ENCODE results near the gene USP10.

- TF ChIP-seq, protein P1, sequence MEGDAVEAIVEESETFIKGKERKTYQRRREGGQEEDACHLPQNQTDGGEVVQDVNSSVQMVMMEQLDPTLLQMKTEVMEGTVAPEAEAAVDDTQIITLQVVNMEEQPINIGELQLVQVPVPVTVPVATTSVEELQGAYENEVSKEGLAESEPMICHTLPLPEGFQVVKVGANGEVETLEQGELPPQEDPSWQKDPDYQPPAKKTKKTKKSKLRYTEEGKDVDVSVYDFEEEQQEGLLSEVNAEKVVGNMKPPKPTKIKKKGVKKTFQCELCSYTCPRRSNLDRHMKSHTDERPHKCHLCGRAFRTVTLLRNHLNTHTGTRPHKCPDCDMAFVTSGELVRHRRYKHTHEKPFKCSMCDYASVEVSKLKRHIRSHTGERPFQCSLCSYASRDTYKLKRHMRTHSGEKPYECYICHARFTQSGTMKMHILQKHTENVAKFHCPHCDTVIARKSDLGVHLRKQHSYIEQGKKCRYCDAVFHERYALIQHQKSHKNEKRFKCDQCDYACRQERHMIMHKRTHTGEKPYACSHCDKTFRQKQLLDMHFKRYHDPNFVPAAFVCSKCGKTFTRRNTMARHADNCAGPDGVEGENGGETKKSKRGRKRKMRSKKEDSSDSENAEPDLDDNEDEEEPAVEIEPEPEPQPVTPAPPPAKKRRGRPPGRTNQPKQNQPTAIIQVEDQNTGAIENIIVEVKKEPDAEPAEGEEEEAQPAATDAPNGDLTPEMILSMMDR (conservative IDR thresholded peaks at IDR 0.05; ENCODE audit: low read length), result no peak
- TF ChIP-seq EZH2phosphoT487 (IDR thresholded peaks at IDR 0.05; ENCODE audit: borderline replicate concordance, low read depth, low read length), result no peak
Measured at GRCh38 chr16:84800158-84800978, 100.6 kb downstream of the USP10 start.

Data from OCI-LY7 (cell line).